Measurements from ENCODE around the gene PLEKHO1.

The PLEKHO1 gene

GRCh38 chr1:150150133-150151021 lies 661 bp downstream of the PLEKHO1 start:
- peak; percentile 32 for DNase-seq

- peak; percentile 84 for DNase-seq
These were observed 1.8 kb downstream of the PLEKHO1 start for GRCh38 chr1:150151291-150152181.

DNA sequence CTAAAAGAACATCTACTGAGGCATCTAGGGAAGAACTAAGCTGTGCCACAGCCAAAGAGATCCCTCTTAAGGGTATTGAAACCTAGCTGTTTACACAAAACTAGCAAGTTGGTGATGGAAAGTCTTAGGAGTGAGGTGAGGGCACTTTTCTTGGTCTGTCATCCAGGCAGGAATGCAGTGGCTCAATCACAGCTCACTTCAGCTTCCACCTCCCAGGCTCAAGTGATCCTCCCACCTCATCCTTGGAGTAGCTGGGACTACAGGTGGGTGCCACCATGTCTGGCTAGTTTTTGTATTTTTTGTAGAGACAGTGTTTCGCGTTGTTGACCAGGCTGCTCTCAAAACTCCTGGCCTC lies 2.4 kb downstream of the PLEKHO1 start:
- no peak for DNase-seq

DNA sequence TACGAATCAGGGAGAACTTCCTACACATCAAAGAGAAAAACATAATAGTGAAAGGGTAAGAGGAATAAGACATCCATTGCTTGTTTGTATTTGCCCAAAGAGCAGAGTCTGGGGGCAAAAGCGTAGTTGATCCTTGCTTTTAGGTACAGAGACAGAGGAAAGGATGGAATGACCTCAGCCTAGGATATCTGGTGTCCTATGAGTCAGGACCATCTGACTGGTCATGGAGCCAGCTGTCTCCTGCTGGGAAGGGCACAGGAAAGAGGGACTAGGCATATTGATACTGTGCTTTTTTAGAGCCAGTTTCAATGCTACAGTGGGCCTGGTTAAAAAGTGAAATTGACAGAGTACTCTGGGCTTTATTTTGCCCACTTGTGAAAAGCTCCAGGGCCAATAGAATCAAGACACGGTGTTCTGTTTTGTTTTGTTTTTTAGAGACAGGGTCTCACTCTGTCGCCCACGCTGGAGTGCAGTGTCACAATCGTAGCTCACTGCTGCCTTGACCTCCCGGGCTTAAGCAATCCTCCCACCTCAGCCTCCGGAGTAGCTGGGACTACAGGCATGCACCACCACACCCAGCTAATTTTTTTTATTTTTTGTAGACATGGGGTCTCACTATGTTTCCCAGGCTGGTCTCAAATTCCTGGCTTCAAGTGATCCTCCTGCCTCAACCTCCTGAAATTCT lies 3.2 kb downstream of the PLEKHO1 start:
- DNase-seq: no peak

GRCh38 chr1:150154143-150154542 lies 4.4 kb downstream of the PLEKHO1 start:
- DNase-seq: no peak

DNA sequence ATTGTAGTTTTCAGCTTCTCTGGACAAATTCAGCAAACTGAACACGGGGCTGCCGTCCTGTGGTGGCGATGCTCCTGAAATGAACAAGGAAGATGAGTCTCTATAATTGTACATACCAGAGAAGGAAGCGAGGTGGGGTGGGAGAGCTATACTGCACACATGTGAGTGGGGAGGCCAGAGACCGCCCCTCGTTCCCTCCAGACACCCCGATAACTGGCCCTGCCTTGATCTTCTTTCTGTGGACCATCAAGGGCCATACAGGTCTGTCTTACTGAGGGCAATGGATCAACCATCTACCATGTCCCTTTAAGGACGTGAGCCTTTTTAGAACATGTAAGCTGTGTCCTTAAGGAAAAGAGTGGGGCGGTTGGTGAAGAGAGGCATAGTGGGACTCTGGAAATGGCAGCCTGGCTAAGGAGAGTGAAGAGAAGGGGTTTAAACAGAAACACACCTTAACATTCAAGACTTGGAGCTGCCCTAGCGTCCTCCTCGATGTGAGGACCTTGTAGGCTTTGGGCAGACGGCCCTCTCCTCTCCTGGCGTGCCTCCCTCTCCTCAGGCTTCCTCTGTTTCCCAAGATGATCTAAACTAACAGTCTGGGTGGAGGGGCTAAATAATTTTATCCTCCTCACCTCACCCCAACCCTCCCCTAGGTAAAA lies 5.8 kb downstream of the PLEKHO1 start:
- DNase-seq: no peak

DNA sequence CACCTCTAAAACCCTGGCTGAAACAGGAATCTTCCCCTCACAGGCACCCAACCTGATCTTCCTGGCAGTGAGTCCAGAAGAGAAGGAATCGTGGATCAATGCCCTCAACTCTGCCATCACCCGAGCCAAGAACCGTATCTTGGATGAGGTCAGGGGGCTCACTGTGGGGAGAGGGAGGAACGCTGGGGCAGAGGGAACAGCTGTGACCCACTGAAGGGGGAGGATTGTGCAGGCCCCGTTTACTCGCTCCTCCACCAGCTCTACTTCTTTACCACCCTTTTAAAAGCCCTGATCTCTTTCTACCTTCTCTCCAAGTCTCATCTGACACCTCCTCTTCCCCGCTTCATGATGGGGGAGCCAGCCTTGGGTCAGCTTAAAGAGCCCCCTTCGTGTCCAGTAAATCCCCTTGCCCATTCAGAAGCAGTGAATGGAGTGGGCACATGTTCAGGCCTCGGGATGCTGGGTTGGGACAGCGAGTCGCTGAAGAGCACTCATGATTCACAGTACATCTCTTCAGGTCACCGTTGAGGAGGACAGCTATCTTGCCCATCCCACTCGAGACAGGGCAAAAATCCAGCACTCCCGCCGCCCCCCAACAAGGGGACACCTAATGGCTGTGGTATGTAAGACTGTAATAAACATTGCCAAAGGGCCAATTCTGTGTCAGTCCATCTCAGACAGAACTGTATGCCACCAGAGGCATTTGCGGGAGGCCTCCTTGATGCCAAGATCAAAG lies 7.3 kb downstream of the PLEKHO1 start:
- no peak for DNase-seq

GRCh38 chr1:150159550-150159949 lies 9.8 kb downstream of the PLEKHO1 start:
- DNase-seq: no peak

DNA sequence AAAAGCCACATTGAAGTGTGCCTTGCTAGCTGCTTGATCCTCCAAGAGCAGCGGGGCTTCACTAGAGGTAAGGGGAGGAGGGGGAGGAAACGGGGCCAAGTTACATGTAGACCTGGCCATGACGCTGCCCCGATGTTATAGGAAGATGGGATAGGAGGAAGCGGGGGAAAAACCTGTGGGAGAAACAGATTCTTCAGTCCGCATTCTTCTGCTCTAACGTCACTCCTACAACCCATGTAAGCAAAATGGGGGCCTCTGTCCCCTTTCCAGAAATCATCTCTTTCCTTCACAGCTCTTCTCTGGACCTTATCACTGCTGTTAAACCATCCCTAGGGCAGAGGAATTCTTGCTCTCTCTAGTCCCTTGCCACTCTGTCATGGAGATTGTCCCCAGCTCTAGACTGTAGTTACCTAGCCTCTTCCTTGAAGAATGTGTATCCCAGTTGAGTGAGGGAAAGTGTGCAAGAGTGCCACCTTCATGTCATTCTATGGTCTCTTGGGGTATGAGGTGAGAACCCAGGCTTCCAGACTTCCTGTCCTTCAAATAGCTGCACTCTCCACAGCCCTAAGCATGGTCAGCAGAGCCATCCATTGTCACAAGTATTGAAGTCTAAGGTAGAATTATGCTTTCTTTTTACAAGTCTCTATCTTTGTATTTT lies 11.4 kb downstream of the PLEKHO1 start:
- DNase-seq: no peak

DNA sequence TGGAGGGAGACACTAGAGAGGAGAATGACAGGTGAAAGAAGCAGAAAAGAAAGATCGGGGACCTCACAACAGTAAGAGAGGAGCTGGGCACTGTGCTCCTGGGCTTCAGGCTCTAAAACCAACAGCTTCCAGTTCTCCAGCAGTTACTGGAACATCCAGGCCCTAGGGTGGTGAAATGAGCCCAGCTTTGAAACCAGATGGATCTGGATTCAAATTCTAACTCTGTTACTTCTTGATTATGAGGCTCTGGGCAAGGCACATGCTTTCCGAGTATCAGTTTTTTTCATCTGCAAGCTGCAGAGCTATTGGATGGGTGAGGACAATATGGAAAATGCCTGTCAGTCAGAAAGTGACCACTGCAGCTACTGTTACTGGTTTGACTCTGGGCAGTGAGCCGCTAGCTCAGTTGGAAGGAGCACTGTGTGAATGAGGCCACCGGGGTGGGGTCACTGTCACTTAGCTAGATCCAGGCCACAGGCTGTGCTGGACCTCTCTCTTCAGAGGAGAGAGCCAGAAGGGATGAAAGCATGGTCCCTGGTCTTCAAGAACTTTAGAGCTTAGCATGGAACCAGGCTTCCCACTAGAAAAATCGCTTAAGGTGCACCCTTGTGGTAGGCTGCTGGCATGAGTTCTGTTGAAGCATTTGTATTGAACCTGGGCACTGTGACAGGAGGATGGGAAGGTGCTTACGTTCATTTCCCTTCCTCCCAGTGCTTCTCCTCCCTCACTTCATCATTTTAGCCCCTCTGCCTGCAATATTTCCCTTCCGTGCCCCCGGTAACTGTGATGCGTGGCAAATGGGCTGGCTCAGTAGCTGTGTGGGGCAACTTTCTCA lies 12.2 kb downstream of the PLEKHO1 start:
- DNase-seq: peak; percentile 30

DNA sequence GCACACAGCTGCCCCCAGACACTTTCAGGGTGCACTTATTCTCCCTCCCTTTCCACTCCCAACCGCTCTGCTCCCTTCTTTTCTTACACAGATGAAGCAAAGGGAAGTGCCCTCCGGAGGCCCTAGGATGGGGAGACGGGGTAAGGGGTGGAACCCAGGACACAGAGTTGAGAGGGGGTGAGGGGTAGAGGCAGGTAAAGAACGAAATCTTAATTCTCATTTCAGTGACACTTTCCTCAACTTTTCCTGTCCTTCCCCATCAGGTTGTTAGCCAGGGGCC lies 12.8 kb downstream of the PLEKHO1 start:
- no peak for DNase-seq

GRCh38 chr1:150162862-150163706 lies 13.4 kb downstream of the PLEKHO1 start:
- no peak for DNase-seq

- no peak for DNase-seq
These were observed 14.5 kb downstream of the PLEKHO1 start for GRCh38 chr1:150164224-150164623.

DNA sequence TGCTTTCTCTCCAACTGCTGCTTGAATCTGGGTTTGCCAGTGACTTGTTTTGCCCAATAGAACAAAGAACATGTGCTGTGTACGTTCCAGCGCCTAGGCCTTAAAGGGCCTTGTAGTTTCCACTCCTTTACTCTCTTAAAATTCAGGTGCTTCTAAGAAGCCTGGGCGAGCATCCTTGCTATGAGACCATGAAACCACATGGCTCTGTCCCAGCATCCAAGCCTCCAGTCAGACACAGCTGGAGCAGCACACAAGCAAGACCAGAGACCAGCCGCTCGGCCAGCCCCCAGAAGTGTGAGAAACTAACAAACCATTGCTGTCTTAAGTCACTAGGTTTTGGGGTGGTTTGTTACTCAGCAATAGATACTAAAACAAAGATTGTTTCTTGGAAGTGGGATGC lies 15.1 kb downstream of the PLEKHO1 start:
- no peak for DNase-seq

DNA sequence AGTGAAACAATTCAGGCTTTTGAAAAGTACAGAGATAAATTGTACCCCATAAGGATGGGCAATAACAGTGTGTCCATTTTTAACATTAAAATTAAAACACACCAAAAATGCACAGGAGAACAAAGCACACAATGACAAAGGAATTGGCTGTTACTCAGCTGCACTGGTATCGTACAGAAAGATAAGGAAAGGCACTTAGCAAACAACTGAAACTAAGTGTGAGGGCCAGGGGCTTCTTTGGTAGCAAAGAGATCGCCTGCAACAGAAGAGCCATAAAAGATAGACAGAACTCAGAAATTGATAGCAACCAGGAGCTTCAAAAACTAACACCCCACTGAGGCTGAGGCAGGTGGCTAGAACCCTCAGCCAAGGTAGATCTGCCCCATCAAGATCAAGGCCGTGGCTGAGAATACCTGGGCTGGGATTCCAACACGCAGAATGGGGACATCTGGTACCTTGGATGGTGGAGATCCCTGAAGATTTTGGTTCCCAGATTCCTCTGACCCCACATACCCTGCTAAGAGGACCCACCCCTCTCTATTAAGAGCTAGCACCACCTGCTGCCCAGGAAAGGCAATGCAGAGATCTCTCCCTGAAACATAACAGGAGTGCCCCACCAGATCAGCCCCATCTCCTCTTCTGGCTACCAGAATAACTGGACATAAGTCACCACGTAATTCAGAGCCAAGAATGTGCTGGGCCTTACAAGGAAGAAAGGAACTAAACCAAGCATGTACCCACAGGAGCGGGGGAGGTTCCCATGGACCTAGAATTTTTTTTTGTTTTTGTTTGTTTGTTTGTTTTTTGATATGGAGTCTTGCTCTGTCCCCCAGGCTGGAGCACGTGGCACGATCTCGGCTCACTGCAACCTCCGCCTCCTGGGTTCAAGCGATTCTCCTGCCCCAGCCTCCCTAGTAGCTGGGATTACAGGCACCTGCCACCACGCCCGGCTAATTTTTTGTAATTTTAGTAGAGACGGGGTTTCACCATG lies 16.2 kb downstream of the PLEKHO1 start:
- peak; percentile 65 for DNase-seq

- DNase-seq: peak; percentile 61
These were observed 19.4 kb downstream of the PLEKHO1 start for GRCh38 chr1:150168960-150169601.

GRCh38 chr1:150171801-150172200 lies 22.1 kb downstream of the PLEKHO1 start:
- DNase-seq: no peak

GRCh38 chr1:150173141-150173585 lies 23.4 kb downstream of the PLEKHO1 start:
- DNase-seq: no peak

Measured in CD4-positive, alpha-beta T cell treated with Interleukin-17A for 1 hour (primary cell).